ENCODE data around the gene HOXA7.

HOXA7 gene

DNA sequence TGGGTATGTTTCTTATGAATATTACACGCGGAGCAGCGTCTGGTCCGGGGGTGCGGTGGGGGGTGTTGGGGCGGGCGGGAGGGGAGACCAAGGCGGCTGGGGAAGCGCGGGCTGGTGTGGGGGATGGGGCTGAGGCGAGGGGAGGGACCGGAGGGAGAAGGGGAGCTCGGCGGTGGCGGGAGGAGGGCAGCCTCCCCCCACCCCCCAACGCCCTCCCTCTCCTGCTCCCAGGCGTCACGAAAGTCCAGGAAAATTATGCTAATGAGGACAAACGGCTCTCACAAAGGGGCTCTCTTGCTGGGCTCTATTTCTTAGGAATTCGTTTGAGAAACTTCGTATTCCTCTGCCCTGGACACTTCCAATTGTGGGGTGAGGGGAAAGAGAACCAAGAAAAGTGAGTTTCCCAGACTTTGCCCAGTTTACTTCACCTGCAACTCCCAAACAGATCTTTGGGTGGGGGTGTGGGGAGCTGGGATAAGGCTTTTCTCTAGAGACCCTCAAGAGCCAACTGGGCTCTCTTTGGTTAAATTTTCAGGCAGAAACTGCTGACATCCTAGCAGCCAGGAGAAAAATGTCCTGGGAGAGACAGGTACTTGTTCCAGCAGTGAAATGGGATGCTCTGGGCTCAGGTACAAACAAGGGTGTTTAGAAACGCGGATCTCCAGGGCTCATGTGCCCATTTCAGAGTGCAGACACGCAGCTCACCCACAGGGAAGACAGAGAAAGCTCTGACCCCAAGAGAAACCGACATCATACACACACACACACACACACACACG lies 42.3 kb downstream of the HOXA7 start:
- DNase-seq (ENCODE audit: low read depth): no peak
- no peak overlapping the region for H3K4me3 ChIP-seq (ENCODE audit: low read length)
- TF ChIP-seq, protein P1, sequence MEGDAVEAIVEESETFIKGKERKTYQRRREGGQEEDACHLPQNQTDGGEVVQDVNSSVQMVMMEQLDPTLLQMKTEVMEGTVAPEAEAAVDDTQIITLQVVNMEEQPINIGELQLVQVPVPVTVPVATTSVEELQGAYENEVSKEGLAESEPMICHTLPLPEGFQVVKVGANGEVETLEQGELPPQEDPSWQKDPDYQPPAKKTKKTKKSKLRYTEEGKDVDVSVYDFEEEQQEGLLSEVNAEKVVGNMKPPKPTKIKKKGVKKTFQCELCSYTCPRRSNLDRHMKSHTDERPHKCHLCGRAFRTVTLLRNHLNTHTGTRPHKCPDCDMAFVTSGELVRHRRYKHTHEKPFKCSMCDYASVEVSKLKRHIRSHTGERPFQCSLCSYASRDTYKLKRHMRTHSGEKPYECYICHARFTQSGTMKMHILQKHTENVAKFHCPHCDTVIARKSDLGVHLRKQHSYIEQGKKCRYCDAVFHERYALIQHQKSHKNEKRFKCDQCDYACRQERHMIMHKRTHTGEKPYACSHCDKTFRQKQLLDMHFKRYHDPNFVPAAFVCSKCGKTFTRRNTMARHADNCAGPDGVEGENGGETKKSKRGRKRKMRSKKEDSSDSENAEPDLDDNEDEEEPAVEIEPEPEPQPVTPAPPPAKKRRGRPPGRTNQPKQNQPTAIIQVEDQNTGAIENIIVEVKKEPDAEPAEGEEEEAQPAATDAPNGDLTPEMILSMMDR (conservative IDR thresholded peaks at IDR 0.05; ENCODE audit: low read depth, low read length): no peak

DNA sequence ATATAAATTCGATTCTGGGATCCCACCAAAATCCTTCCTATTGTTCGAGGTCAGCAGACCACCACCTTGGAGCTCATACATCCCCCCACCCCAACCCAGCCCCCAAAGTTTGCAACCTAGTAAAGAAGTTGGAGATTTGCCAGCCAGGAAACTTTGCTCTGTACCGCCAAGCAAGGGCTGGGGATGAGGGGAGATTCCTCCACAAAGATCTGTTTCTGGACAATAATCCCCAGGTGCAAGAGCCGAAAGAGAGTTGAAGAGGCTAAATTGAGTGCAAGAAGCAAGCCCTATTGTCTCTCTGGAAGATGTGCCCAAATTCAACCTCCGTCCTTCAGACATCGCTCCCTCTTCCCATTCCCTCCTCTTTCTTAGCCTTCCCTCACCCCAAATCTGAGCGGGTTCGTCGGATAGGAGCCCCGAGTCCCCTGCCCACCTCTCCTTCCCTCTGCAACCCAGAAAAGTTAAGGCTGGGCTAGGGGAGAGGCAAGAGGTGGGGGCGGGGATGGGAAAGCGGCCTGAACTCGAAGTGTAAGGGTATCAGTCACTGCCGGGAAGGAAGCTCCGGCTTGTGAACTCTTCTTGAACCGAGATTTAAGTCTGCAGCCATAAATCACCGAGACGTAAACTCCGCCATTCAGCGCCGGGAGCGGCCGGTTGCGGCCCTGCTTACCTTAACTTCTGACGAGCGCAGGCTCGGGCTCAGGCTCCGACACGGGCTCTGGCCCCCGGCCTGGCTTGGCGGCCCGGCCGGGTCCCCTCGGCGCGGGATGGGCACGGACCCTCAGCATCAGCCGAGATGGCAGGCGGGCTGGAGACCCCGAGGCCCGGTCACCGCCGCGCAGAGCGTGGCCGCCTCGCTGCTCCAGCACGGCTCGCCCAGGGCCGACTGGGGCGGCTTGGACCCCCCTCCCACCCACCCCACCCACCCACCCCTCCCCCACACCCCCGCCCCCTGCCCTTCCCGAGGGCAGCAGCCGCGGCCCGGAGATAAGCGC lies 43.2 kb downstream of the HOXA7 start:
- H3K4me3 ChIP-seq (ENCODE audit: low read length): no peak overlapping the region

DNA sequence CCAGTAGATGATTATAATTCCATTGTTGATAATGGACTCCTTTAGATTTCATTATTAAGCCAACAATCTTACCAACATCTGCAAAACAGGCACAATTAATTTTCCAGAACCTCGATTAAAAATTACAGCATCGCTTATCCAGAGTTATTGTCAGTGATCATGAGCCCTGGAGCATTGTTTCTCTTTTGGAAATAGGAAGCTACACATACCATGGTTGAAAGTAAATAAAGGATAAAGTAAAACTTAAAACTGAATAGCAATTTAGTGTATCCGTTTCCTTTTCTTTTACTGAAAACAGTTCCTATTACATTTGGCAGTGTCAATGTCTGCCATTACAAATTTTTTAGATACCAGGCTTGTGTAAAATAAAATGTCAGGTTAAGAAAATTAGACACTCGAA lies 44.1 kb downstream of the HOXA7 start:
- H3K4me3 ChIP-seq (ENCODE audit: low read length): no peak overlapping the region
- TF ChIP-seq, protein P1 (conservative IDR thresholded peaks at IDR 0.05; ENCODE audit: low read depth, low read length): no peak
- no peak for DNase-seq (ENCODE audit: low read depth)

More for the DNA sequence above, 43.2 kb downstream of the HOXA7 start:
- no peak for DNase-seq (ENCODE audit: low read depth)
- TF ChIP-seq, protein P1 (conservative IDR thresholded peaks at IDR 0.05; ENCODE audit: low read depth, low read length): no peak

DNA sequence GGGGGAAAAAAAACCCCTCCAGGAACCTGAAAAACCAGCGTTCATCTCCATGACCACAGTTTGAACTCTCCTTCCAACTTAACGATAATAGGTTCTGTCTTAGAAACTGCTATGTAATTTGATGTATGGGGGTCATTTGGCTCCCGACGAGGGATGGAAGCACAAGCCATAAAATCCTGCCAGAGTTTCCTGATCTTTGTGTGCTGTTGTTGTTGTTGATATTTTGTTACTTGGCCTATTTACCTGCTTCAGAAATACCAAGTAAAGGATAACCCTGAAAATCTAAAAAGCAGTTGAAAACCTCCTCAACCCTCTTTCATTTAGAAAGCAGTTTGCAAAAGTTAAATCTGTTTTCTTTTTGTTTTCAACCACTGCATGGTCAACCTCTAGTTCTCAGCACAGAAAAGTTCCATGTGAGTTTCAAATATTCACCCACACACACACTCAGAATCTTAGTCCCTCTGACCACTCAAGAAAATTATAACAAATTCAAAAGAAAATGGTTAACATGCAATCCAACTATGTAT lies 44.7 kb downstream of the HOXA7 start:
- H3K4me3 ChIP-seq (ENCODE audit: low read length): no peak overlapping the region
- TF ChIP-seq, protein P1 (conservative IDR thresholded peaks at IDR 0.05; ENCODE audit: low read depth, low read length): no peak

DNA sequence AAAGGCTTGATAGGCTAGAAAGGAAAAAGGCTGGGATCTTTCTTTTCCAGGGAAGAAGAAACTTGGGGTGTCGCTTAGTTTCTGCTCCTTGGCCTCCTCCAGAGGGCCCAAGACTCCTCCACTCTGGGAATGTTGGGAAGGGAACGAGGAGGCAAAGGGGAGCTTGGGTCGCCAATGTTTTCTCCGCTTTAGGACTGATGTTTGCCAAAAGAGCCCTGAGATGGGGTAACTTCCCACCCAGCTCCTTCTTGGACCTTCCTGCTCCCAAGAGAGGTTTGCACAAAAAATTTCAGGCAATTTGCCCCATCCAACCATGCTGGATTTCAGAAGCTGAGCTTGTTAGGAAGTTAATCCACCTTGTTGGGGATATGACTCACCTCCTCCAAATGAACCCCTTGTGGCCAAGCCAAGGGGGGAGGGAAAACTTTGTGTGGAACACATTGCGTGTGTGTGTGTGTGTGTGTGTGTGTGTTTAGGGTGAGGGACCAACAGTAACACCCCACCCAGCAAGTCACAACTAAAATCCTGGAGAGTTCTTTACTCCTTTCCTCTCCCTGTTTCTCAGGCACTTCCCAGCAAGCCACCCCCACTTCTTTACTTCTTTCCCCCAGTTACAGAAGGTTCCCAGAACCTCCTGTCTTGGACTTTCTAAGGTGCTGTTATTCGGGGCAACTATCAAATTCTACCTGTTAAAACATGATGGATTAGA lies 45.3 kb downstream of the HOXA7 start:
- TF ChIP-seq, protein P1 (conservative IDR thresholded peaks at IDR 0.05; ENCODE audit: low read depth, low read length): no peak
- no peak for DNase-seq (ENCODE audit: low read depth)
- H3K4me3 ChIP-seq (ENCODE audit: low read length): no peak overlapping the region

More for the DNA sequence above, 44.7 kb downstream of the HOXA7 start:
- DNase-seq (ENCODE audit: low read depth): no peak

DNA sequence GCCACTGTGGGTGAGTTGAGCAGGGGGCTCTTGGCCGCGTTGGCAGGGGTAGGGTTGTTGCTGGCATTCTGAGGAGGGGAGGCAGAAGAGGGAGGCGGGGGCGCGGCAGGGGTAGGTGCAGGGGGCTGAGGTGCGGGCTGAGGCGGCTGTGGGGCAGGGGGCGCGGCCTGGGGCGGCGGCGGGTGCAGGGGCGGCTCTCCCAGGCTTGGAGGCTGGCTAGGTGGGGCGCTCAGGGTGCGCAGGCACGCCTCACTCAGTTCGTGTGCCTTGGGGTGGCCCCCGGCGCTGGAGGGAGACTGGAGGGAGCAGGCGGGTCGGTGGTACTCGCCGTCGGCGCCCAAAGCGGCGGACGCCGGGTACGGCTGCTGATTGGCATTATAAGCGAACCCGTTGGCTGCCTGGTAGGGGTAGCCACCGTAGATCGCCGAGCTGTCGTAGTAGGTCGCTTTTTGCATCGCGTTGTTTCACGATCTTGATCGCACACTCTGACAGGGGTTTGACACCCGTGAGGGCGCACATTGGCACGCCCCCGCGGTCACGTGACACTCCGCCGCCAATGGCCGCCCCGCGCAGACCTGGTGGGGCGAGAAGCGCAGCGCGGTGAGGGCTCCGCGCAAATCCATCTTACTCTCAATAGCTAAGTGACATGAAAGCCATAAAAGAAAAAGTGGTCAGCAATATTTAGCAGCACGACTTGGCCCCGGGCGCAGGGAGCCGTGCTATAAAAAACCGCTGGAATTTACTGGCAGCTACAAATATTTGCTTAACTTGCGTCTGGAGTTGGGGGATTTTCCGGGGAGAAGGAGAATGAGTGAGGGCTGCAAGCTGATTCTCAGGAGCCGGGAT lies 46.1 kb downstream of the HOXA7 start:
- H3K4me3 ChIP-seq (ENCODE audit: low read length): no peak overlapping the region
- DNase-seq (ENCODE audit: low read depth): no peak
- TF ChIP-seq, protein P1 (conservative IDR thresholded peaks at IDR 0.05; ENCODE audit: low read depth, low read length): no peak
